NB4 (cell line): ENCODE measurements around the gene SLC13A2.
A peak's percentile ranks its signal among the peaks of the same experiment; 100 is the strongest.

Experiments
- DNase-seq: peaks from one replicate; pipeline ENCODE4 v3.0.0; 2010; ENCODE audit warnings: low read depth
- H3K4me3 ChIP-seq: one replicate; pipeline ENCODE4 v1.5.1; 2011; ENCODE audit warnings: mild to moderate bottlenecking, low read depth, low read length, moderate library complexity
- CTCF ChIP-seq: IDR thresholded peaks from one replicate; pipeline ENCODE4 v1.5.1; 2012; ENCODE audit warnings: low read depth, low read length
- MAX ChIP-seq: IDR thresholded peaks from 2 replicates; pipeline ENCODE4 v1.6.1; 2011; ENCODE audit warnings: low read depth, low read length
- MYC ChIP-seq: IDR thresholded peaks from 2 replicates; pipeline ENCODE4 v1.6.1; 2011; ENCODE audit warnings: low read depth, low read length
- POLR2A ChIP-seq: IDR thresholded peaks from 2 replicates; pipeline ENCODE4 v1.6.1; 2011; ENCODE audit warnings: mild to moderate bottlenecking; ENCODE audit not compliant: insufficient read length; ENCODE audit errors: extremely low read depth

The SLC13A2 gene

GRCh38 chr17:28505986-28506665 lies 32.7 kb downstream of the SLC13A2 start, which contains the start of gene FOXN1:
Gene FOXN1 (plus strand): TSS chr17:28506348. CDS start chr17:28523970, 17,622 bp downstream.
- H3K4me3 ChIP-seq, result no peak within 1 kb of the TSS
- DNase-seq, result no peak
- TF ChIP-seq POLR2A (no peak), CTCF (no peak), MYC (no peak), MAX (no peak)

- DNase-seq, result no peak
- TF ChIP-seq POLR2A (no peak), MYC (no peak), CTCF (no peak), MAX (no peak)
- H3K4me3 ChIP-seq, result no peak overlapping the region
Observed at GRCh38 chr17:28506763-28507487, 33.5 kb downstream of the SLC13A2 start.

GRCh38 chr17:28507567-28508203 lies 34.2 kb downstream of the SLC13A2 start:
- DNase-seq, result no peak
- H3K4me3 ChIP-seq, result no peak overlapping the region
- TF ChIP-seq MYC (no peak), MAX (no peak), CTCF (no peak), POLR2A (no peak)

GRCh38 chr17:28508211-28508724 lies 34.8 kb downstream of the SLC13A2 start:
- no peak for TF ChIP-seq MYC
- no peak for TF ChIP-seq CTCF
- TF ChIP-seq POLR2A, result no peak
- no peak for TF ChIP-seq MAX
- no peak for DNase-seq
- no peak overlapping the region for H3K4me3 ChIP-seq

GRCh38 chr17:28509789-28510188 lies 36.3 kb downstream of the SLC13A2 start:
- TF ChIP-seq MAX (no peak), POLR2A (no peak), MYC (no peak), CTCF (no peak)
- H3K4me3 ChIP-seq, result no peak overlapping the region
- DNase-seq, result peak; percentile 45
